OCI-LY1 (cell line): ENCODE results near the gene MYADM.

Experiments used
- CTCF ChIP-seq: fragments of 200-600 bp; sonication (generic), shearing (Covaris generic); IDR thresholded peaks from 2 replicates; pipeline ENCODE4 v1.5.1; 2017; ENCODE audit warnings: mild to moderate bottlenecking, antibody characterized with exemption, low read length, moderate library complexity, mixed read lengths
- EZH2 ChIP-seq: fragments of 200-600 bp; sonication (generic), shearing (Covaris generic); IDR thresholded peaks from 2 replicates; pipeline ENCODE4 v1.8.0; 2017; ENCODE audit warnings: borderline replicate concordance, mixed run types, mild to moderate bottlenecking, antibody characterized with exemption, low read length, moderate library complexity, mixed read lengths

- TF ChIP-seq EZH2, result no peak
- no peak for TF ChIP-seq CTCF
These were observed 2.2 kb upstream of the MYADM start for GRCh38 chr19:53865523-53865917.
